Colonic mucosa (tissue), 4 donors: ENCODE results near the gene FAM43B. TPM values are rescaled to one million over a fixed set of nuclear protein-coding genes. Genes with fewer than 3 reads are reported as not detected.
A peak's percentile ranks its signal among the peaks of the same experiment; 100 is the strongest.

Source experiments
- DNase-seq: peaks from one replicate; pipeline ENCODE4 v3.0.0-alpha.2; 2020
- H3K27ac ChIP-seq: fragments of 200-600 bp; one replicate; pipeline ENCODE4 v1.8.0; 2021
- H3K27me3 ChIP-seq: fragments of 200-600 bp; one replicate; pipeline ENCODE4 v1.8.0; 2021
- H3K36me3 ChIP-seq: fragments of 200-600 bp; one replicate; pipeline ENCODE4 v1.8.0; 2021
- H3K4me1 ChIP-seq: fragments of 200-600 bp; one replicate; pipeline ENCODE4 v1.8.0; 2021; ENCODE audit warnings: mild to moderate bottlenecking
- H3K4me3 ChIP-seq: fragments of 200-600 bp; one replicate; pipeline ENCODE4 v1.8.0; 2021
- H3K9ac ChIP-seq, 2 donors: one replicate each; pipeline ENCODE4 v1.7.0; 2013; ENCODE audit warnings: control low read depth in 2 of 2, low read depth in 2 of 2, low read length in 2 of 2
- H3K9me3 ChIP-seq: fragments of 200-600 bp; one replicate; pipeline ENCODE4 v1.8.0; 2021
- CTCF ChIP-seq: fragments of 200-600 bp; IDR thresholded peaks from one replicate; pipeline ENCODE4 v1.8.0; 2022; ENCODE audit warnings: antibody characterized with exemption, mild to moderate bottlenecking
- intact Hi-C: fragments of 100-400 bp; cut with DNase I; formaldehyde crosslinking; loops from one replicate; pipeline ENCODE4 v1.14.1; 2022
- total RNA-seq, 2 donors: library from RNA; stranded (reverse); fragmentation: NEBNext Ultra II Directional in 1 of 2; extraction: Animal tissue kit (Norgen Biotek cat#: 25700) in 1 of 2; gene quantifications; one replicate each; pipeline ENCODE4 v1.2.1, GENCODE V29; 2021
- donor health status: healthy.
- donor health status: DM: no; HTN: no; CAD: no.
- donor health status: DM: no; HTN: no; CAD: no.

Gene FAM43B
- total RNA-seq, 2 donors from 2014 or later, result 0.16 to 0.27 TPM

GRCh38 chr1:20578062-20578461 is 25.7 kb downstream of the FAM43B start:
- no peak overlapping the region for H3K9ac ChIP-seq
- no peak for TF ChIP-seq CTCF
- H3K36me3 ChIP-seq, result no peaks in the 10 kb centered on the region
- intact Hi-C loops, result no loop called here
- H3K27me3 ChIP-seq, result no peaks in the 10 kb centered on the region
- no peaks in the 10 kb centered on the region for H3K9me3 ChIP-seq
- no peak overlapping the region for H3K27ac ChIP-seq
- H3K4me1 ChIP-seq, result no peaks in the 10 kb centered on the region
- H3K4me3 ChIP-seq, result no peak overlapping the region
- DNase-seq, result no peak

- Histone ChIP-seq H3K9me3 (no peaks in the 10 kb centered on the region), H3K27ac (no peak overlapping the region), H3K4me3 (no peak overlapping the region), H3K9ac (no peak overlapping the region), H3K36me3 (no peaks in the 10 kb centered on the region), H3K27me3 (no peaks in the 10 kb centered on the region), H3K4me1 (no peaks in the 10 kb centered on the region)
- no peak for TF ChIP-seq CTCF
- DNase-seq, result no peak
- intact Hi-C loops, result no loop called here
These were observed 26.5 kb downstream of the FAM43B start for GRCh38 chr1:20578721-20579395.

- no peaks in the 10 kb centered on the region for H3K36me3 ChIP-seq
- no peak for DNase-seq
- H3K27ac ChIP-seq, result no peak overlapping the region
- intact Hi-C loops, result no loop called here
- no peak overlapping the region for H3K4me3 ChIP-seq
- H3K9me3 ChIP-seq, result no peaks in the 10 kb centered on the region
- TF ChIP-seq CTCF, result no peak
- no peak overlapping the region for H3K9ac ChIP-seq
- no peaks in the 10 kb centered on the region for H3K27me3 ChIP-seq
- H3K4me1 ChIP-seq, result no peaks in the 10 kb centered on the region
These were observed 32.5 kb downstream of the FAM43B start for GRCh38 chr1:20584890-20585289.

- H3K4me3 ChIP-seq, result no peak overlapping the region
- H3K4me1 ChIP-seq, result no peaks in the 10 kb centered on the region
- TF ChIP-seq CTCF, result no peak
- H3K36me3 ChIP-seq, result no peaks in the 10 kb centered on the region
- H3K9me3 ChIP-seq, result no peaks in the 10 kb centered on the region
- no peaks in the 10 kb centered on the region for H3K27me3 ChIP-seq
- H3K9ac ChIP-seq, result no peak overlapping the region
- no peak for DNase-seq
- intact Hi-C loops, result no loop called here
- peak overlapping the region; percentile 79 for H3K27ac ChIP-seq
These were observed 34.7 kb downstream of the FAM43B start for GRCh38 chr1:20586953-20587660.

GRCh38 chr1:20587661-20588053 is 35.3 kb downstream of the FAM43B start:
- no peaks in the 10 kb centered on the region for H3K27me3 ChIP-seq
- peak; percentile 30 for DNase-seq
- TF ChIP-seq CTCF, result no peak
- H3K27ac ChIP-seq, result peak overlapping the region; percentile 79
- intact Hi-C loops, result no loop called here
- H3K36me3 ChIP-seq, result no peaks in the 10 kb centered on the region
- no peak overlapping the region for H3K9ac ChIP-seq
- no peaks in the 10 kb centered on the region for H3K4me1 ChIP-seq
- H3K9me3 ChIP-seq, result no peaks in the 10 kb centered on the region
- H3K4me3 ChIP-seq, result no peak overlapping the region
